Activated CD8-positive, alpha-beta memory T cell treated with anti-CD3 and anti-CD28 coated beads, Interleukin-2, amount 50 U/mL, for 24 hours (primary cell): Measurements from ENCODE around the gene KRTAP12-2.
"Not testable (repeated sequence)": the region's sequence is repeated elsewhere in the genome, so short reads cannot be mapped to it uniquely, and the experiment has no call there.

Experiments
- DNase-seq: peaks from one replicate; pipeline ENCODE4 v3.0.0-alpha.2; 2020; ENCODE audit errors: extremely low read depth

Gene KRTAP12-2

DNA sequence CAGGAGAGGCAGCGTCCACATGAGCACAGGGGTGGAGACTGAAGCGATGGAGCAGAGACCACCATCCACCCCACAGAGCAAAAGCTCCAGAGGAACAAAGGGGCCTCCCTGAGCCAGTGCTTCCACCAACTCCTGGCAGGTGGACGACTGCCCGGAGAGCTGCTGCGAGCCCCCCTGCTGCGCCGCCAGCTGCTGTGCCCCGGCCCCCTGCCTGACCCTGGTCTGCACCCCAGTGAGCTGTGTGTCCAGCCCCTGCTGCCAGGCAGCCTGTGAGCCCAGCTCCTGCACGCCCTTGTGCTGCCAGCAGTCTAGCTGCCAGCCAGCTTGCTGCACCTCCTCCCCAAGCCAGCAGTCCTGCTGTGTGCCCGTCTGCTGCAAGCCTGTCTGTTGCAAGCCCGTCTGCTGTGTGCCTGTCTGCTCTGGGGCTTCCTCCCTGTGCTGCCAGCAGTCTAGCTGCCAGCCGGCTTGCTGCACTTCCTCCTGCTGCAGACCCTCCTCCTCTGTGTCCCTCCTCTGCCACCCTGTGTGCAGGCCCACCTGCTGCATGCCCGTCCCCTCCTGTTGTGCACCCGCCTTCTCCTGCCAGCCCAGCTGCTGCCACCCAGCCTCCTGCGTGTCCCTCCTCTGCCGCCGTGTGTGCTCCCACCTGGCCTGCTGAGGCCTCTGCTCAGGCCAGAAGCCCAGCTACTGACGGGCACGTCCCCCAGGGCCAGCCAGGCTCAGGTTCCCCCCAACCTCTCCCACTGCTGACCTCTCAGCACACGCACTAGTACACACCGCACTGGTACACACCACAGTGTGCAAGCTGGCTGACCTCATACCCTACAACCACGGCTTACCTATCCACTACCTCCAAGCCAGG lies 35.6 kb upstream of the KRTAP12-2 start:
- DNase-seq = no peak

DNA sequence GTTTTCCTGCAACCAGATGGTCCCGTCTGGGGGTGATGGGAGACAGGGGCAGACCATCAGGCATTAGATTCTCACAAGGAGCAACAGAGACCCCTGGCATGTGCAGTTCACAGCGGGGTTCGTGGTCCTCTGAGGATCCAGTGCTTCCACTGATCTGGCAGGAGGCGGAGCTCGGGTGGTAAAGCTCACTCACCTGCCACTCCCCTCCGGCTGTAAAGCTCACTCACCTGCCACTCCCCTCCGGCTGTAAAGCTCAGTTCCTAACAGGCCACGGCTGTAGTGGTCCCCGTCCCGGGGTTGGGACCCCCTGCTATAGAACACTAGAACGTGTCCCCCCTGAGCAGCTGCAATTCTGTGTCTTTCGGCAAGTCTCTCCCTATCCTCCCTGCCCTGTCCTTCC lies 34.8 kb upstream of the KRTAP12-2 start:
- DNase-seq = no peak

DNA sequence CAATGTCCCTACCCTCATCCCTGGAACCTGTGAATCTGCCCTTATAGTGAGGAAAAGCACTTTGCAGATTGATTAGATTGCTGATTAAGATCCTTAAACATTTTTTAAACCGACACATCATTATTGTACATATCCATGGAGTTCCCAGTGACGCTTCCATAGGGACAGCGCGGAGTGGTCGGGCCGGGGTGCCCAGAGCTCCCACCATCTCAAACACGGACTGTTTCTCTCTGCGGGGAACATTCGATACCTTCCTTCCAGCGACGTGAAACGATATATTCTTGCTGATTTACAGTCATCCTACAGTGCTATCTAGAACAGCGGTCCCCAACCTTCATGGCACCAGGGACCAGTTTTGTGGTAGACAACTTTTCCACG lies 34.3 kb upstream of the KRTAP12-2 start:
- DNase-seq = no peak

DNA sequence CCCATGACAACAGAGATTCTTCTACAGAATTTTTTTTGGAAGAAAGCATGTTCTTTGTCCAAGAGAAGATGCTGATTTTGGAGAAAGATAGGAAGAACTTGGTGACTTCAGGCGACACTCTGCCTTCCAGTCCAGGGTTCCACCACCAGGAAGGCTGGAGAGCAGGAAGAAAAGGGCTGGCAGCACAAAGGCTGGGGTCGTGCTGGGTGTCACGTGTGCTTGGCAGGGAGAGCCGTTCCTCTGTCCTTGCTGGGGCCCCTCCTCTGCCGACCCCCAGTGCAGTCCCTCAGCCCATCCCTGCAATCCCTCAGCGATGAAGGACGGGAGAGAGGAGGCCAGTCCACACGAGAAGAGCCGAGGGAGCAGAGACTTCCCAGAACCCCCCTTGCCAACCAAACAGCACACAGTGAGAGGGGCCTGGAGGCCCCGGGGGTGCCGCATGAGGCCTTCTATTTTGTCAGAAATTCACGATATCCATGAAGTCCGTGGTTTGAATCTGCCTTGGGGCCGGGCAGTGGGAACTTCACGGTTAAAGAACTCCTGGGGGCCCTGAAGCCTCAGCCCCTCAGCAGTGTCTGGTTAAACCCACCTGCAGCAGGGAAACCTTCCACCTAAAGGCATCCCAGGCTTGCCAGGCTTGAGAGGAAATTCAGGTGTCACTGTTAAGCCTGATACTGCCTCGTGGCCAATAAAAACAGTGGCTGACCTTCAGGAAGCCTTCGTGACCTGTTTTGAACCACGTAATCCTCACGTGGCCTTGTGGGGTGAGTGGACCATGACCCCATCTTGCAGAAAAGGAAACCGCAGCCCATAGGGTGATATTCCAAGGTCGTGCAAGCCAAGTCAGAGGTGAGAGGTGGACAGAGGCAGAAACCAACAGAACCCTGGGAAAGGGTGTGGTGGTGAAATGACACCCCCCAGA lies 33.6 kb upstream of the KRTAP12-2 start:
- DNase-seq = no peak

DNA sequence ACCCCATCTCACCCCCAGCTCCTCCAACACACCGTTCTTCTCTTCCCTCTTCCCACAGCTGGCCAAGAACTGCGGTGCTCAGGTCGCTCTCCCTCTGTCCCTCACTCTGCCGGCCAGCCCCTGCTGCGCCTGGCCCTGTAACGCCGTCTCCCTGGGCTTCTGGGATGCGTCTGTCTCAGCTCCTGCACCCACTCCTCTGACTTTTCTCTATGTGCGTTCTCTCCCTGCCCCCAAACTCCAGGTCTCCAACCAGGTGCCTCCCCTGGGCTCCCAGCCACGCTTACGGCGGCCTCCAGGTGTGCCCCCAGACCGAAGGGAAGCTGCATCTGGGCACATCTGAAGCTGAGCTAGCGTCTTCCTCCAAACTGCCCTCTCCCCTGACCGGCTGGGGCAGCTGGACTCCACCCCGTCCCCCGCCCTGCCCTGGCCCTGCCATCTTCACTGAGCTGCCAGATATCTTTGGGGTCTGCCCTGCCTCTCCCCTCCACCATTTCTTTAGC lies 32.8 kb upstream of the KRTAP12-2 start:
- no peak for DNase-seq

DNA sequence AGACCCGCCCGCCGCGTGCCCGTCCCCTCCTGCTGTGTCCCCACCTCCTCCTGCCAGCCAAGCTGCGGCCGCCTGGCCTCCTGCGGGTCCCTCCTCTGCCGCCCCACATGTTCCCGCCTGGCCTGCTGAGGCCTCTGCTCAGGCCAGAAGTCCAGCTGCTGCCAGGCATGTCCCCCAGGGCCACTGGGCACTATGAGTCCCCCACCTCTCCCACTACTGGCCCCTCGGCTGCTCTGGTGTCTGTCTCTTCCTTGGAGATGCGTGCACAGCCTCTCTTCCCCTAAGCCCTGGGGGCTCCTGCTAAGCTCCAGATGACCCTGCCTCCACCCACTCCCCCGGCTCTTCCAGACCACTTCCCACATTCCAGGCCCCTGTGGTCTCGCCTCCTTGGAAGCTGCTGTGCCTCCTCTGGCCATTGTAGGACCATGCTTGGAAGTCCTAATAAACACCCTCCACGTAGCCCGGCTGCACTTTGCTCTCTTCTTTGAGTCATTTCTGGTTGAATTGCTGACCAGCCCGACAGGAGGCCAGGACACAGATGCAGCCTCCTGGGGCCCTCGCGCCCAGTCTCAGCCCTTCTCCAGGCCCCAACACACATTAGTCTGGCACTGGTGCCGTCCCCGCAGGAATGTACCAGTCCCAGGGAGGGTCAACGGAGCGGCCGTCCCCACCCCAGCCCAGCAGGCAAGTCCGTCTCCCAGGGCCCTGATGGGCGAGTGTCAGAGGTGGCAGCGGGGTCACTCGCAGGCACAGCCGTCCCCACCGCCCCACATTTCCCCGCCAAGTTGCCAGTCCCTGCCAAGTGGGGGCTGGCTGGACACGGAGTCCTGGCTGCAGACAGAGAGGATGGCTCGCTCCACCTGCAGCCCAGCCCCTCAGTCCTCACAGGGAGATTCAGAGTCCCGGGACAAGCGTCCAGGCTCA lies 31.3 kb upstream of the KRTAP12-2 start:
- no peak for DNase-seq

DNA sequence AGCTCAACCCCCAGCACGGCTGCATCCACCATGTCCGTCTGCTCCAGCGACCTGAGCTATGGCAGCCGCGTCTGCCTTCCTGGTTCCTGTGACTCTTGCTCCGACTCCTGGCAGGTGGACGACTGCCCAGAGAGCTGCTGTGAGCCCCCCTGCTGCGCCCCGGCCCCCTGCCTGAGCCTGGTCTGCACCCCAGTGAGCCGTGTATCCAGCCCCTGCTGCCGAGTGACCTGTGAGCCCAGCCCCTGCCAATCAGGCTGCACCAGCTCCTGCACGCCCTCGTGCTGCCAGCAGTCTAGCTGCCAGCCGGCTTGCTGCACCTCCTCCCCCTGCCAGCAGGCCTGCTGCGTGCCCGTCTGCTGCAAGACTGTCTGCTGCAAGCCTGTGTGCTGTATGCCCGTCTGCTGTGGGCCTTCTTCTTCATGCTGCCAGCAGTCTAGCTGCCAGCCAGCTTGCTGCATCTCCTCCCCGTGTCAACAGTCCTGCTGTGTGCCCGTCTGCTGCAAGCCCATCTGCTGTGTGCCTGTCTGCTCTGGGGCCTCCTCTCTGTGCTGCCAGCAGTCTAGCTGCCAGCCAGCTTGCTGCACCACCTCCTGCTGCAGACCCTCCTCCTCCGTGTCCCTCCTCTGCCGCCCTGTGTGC lies 30.6 kb upstream of the KRTAP12-2 start, which contains the start of gene KRTAP10-12:
Gene KRTAP10-12 (plus strand): TSS at position 1 of the 639 bp plus-strand sequence. CDS start 30 bp downstream, at position 31.
- not testable (repeated sequence) for DNase-seq

DNA sequence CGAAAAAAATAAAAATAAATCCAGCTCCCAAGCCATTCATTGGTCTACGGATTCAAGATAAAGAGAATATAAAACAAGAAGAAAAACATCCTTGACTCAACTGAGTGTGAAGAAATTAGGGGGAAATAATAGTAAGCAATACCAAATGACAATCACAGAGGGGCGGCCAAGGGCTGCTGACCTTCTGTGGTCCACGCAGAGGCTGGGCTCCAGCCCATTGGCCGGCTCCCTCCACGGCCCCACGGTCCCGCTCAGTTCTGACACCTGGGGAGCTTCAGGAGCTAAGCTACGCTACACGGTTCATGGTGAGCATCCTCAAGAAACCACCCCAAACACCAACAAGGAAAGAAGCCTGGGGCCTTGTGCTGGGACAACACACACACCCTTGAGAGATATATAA lies 29.8 kb upstream of the KRTAP12-2 start:
- DNase-seq = no peak

DNA sequence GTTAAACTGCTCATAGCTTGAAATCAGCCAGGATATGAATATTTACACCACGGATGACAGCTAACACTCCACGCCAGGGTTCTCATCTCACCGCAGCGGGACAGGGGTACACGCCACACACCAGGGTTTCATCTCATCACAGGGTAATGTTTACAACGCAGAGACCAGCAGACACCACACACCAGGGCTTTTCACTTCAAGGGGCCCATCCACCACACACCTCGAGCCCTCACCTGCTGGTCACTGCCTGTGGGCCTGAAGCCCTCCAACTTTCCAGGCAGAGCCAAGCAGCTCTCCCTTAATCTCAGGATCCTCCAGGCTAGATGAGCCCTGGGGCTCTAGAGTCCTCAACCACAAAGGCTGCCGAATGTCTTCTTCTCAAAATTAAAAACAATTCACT lies 28.9 kb upstream of the KRTAP12-2 start:
- DNase-seq = no peak

DNA sequence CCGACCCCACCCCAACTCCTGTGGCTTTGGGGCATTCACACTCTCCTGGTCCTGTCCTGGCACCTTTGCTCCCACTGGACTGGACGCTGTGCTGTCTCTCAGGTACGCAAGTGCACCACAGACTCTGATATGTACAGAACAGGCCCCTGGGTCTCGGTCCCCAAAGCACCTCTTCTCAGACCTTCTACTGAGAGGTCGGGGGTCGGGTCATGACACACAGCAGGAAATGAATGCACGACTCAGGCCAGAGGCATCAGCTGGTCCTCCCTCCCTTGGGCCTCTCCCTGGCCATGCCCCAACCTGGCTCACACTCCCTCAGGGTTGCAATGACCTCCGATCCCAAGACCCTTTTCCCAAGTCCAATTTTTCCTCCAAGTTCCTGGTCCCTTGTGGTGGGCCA lies 28.5 kb upstream of the KRTAP12-2 start:
- no peak for DNase-seq

DNA sequence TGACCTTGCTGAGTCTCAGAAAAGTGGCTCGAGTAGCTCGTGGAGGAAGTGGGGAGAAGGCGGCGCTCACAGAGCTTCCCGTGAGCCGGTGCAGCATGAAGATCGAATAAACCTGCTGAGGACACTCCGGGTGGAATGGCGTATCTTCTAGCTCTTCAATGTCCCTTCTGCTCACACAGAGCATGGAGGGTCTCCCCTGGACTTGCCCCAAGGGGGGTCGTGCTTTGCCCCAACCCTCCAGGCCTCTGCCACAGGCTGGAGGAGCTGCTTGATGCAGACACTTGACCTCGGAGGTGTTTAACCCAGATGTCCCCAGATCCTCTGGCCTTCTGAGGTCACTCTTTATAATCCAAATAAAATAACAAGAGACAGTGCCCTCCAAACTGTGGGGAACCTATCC lies 28.0 kb upstream of the KRTAP12-2 start:
- DNase-seq = no peak

DNA sequence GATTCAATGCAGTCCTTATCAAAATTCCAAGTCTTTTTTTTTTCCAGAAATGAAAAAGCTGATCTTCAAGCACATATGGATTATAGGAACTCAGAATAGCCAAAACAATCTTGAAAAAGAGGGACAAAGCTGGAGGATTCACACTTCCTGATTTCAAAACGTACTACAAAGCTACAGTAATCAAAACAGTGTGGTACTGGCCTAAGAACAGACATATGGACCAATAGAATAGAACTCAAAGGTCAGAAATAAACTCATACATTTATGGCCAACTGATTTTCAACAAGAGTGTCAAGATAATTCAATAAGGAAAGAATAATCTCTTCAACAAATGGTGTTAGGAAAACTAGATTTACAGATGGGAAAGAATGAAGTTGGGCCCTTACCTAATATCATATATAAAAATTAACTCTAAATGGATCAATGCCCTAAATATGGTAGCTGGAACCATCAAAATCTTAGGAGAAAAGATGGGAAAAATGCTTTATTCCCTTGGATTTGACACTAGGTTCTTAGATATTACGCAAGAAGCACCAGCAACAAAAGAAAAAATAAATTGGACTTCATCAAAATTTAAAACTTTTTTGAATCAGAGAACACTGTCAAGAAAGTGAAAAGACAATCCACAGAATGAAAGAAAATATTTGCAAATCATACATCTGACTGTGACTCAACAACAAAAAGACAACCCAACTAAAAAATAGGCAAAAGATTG lies 26.2 kb upstream of the KRTAP12-2 start:
- DNase-seq = no peak

DNA sequence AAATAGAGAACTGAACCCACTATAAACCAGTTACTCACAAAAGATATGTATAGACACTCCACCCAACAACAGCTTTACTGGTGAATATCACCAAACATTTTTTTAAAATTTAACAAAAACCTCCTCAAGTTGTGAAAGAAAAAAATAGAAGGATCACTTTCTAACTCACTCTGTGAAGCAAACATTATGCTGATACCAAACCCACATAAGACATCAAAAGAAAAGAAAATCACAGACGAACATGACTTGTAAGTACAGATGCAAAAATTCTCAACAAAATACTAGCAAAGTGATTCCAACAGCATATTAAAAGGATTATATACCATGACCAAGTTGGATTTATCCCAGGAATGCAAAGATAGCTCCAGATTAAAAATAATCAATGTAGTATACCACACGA lies 25.0 kb upstream of the KRTAP12-2 start:
- DNase-seq = no peak

DNA sequence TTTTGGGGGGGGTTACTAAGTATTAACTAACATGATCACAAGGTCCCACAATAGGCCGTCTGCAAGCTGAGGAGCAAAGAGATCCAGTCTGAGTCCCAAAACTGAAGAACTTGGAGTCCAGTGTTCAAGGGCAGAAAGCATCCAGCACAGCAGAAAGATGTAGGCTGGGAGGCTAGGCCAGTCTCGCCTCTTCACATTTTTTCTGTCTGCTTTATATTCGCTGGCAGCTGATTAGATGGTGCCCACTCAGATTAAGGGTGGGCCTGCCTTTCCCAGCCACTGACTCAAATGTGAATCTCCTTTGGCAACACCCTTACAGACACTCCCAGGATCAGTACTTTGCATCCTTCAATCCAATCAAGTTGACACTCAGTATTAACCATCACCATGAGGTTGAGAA lies 23.0 kb upstream of the KRTAP12-2 start:
- not testable (repeated sequence) for DNase-seq

DNA sequence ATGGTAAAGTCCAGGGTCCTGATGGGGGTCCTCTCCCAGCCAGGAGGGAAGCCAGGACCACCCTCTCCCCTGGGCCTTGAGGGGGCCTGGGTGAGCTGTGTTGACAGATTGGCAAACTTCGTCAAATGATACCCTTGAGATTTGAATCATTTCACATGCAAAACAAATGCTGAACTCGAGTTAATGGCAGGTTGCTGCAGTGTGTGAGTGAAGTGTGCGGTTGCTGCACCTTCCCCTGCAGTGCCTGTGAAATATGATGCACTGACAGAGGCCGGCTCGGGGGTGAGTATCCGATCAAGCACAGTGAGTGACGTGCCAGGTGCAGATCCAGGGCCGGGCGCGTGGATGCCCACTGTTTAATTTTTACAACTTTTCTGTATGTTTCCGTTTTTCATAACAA lies 20.9 kb upstream of the KRTAP12-2 start:
- no peak for DNase-seq

DNA sequence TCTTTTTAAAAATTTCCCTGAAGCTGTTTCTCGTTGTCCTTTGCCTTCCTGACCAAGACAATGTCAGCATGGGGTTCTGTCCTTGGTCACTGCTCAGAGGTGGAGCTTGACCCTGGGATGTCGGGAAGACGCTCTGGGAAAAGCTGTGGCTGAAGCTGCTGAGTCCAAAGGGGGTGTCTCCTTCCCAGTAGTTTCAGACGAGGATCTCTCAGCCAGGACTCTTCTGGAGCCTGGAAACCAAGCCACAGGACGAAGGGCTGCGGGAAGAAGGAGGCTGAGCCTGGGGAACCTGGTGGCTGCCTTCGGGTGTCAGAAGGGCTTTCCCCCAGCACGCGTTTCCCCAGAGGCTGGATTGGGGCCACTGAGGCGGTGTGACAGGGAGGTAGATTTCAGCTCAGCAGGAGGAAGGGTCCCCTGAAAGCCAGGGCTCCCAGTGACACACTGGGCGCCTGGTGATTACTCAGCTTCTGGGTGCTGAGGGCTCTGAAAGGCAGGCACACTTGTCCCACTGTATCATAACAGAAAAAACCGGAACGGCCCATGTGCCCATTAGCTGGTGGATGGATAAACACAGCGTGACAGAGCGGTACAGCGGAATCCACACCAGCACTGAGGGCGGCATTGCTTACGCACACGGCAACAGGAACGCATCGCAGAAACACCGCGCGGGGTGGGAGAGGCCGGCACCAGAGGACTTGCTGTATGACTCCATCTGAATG lies 20.3 kb upstream of the KRTAP12-2 start:
- DNase-seq = no peak

DNA sequence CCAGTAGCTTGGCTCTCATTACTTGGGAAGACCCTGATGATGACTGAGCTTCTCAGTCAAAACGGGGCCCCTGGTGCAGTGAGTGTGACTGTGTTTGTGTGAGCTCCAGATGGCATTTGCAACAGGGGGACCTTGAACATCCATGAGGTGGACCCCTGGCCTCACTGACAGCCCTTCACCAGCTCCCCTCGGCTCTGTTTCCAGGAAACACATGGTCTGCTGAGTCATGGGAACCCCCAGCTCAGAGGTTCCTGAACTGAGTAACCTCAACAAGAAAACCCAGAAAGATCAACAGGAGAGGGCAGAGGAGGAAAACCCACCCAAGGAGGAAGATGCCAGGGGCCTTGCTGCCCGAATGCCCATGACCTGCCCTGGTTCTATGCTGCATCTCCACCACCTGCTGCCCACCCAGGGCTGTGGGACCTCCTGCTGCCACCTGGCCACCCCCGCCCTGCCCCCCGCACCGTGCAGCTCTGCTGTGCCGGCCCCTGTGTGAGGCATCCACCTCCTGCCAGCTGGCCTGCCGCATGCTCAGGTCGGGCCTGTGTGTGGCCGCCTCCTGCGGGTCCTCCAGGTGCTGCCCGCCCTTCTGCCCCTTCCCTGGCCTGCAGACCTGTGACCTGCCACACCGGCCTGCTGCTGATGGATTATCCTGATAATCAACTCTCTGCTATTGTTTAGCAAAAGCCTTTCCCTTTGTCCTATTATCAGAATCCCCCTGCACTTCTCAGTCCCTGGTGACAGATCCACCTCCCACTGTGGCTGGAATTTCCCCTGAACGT lies 19.5 kb upstream of the KRTAP12-2 start:
- no peak for DNase-seq

DNA sequence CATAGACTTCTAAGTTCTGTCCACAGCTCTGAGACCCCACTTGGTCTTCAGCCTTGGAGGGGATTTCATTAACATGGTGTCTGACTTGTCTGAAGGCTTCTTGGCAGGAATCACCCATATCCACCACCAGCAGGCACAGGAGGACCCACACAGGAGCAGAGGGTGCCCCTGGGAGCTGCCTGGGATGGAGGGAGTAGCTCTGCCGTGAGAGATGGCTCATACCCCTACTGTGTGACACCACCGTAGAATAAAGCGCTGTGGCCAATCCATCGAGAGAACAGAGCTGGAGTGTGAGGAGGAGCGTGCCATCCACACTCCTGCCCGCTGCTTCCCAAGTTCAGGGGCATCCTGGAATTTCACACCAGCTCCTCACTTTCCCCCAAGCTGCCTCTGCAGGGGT lies 18.3 kb upstream of the KRTAP12-2 start:
- not testable (repeated sequence) for DNase-seq

DNA sequence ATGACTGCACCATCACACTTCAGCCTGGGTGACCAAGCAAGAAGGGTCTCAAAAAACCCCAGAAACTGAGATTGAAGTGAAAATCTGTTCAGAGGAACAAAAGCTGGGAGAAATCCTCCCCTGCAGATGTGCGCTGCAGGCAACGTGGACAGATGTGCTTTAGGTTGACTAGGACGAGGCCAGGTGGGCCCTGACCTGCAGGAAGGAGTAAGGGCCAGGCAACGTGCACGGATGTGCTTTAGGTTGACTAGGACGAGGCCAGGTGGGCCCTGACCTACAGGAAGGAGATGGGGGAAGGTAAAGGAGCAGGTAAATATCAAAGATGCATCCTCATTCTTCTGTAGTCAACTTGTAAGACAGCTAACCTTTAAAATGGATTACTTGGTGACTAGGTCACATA lies 17.8 kb upstream of the KRTAP12-2 start:
- DNase-seq = no peak
